CD4-positive, alpha-beta T cell treated with Interleukin-15 for 1 hour (primary cell): ENCODE data around the gene ECE1.
"Not testable (repeated sequence)": the region's sequence is repeated elsewhere in the genome, so short reads cannot be mapped to it uniquely, and the experiment has no call there.

Experiments
- DNase-seq: peaks from one replicate; pipeline ENCODE4 v3.0.0-alpha.2; 2020

The ECE1 gene

GRCh38 chr1:21246905-21247642, 43.2 kb downstream of the ECE1 start:
- DNase-seq = no peak

DNA sequence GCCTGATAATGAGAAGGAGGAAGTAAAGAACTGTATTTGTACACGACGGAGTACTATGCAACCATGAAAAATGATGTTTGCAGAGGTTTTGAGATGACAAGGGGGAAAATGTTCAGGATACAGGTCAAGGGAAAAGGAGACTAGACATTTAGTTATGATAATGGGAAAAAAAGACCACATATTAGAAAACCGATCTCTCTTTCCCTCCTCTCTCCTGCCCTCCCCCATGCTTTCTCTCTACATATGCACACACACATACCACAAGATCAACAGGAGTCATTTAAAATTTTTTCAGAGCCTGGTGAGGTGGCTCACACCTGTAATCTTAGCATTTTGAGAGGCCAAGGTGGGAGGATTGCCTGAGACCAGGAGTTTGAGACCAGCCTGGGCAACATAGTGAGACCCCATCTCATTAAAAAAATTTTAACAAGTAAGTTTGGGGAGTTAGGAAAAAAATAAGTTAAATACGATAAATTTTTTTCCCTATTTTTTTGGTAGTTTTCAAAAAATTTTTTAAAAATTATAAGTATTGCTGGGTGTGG, 44.5 kb downstream of the ECE1 start:
- DNase-seq = no peak

DNA sequence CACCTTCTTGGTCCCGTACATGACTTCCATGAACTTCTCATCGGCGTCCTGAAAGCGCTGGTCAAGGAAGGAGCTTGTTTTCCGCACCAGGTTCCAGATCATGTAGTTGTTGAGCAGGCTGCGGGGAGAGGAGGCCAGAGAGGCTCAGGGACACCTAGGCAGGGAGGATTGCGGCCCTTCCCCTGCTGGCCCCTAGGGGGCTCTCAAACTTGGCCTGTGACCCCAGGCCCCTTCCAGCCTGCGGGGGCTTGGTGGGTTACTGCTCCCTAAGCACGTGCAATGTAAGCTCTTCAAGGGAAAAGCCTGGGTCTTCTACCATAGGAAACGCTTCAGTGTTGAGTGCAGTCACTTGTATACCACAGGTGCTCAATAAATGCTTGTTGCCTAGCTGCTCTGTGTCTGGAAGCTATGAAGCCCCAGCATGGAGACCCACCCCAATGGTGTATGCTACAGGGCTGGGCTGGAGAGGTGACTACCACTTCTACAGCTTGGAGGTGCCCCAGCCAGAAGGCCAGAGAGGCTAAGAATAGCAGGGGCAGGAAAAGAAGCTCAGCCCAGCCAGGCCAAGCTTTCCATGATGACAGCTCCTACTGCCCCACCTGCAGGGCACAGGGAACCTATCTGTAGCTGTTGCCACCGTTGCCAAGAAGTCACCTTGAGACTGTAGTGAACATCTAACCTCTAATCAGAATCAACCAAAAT, 45.1 kb downstream of the ECE1 start:
- DNase-seq = no peak

DNA sequence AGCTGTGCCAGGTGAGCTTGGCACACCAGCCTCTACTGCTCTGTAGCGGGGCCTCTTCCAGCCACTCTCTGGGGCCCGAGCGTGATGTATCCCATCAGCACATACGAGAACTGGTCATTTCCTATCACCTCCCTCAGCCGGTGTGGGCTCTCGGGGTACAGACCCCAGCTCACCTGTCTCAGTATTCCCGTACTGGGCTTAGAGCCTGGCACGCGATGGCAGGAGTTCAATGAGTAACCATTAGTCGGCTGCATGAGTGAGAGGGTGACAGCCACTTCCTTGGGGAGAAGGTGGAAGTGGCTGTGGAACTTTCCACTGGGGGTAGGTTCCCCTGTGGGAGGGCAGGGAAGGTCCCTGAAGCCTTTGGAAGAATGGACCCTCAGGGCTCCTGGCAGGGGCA, 46.1 kb downstream of the ECE1 start:
- no peak for DNase-seq

DNA sequence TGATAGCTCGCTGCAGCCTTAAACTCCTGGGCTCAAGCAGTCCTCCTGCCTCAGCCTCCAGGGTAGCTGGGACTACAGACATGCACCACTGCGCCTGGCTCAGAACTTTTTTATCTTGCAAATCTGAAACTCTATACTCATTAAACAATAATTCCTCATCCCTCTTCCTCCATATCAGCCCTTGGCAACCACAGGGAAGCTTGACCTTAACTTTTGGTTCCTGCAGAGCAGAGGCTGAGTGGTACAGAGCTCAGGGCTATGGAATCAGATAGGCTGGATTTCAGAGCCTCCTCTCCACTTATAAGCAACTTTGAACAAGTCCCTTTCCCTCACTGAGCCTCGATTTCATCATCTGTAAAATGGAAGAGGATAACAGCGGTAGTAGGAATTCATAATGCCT, 47.4 kb downstream of the ECE1 start:
- DNase-seq = no peak

GRCh38 chr1:21241771-21242581, 48.3 kb downstream of the ECE1 start:
- no peak for DNase-seq

DNA sequence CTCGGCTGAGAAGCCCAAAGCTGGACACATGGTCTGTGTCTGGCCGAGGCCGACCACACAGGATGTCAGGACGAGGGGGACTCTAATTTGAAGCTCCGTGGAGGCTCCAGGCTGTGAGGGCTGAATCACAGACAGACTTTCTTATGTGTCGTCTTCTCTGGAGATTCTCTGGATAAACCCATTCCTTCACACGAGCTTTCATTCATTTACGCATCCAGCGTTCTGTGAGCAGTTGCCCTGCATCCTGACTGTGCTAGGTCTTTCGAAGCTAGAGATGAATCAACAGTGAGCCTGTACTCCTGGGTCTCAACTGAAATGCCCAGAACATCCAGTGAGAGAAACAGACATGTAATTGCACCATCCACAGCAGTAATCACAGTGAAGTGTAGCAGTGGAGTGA, 49.6 kb downstream of the ECE1 start:
- DNase-seq = no peak

DNA sequence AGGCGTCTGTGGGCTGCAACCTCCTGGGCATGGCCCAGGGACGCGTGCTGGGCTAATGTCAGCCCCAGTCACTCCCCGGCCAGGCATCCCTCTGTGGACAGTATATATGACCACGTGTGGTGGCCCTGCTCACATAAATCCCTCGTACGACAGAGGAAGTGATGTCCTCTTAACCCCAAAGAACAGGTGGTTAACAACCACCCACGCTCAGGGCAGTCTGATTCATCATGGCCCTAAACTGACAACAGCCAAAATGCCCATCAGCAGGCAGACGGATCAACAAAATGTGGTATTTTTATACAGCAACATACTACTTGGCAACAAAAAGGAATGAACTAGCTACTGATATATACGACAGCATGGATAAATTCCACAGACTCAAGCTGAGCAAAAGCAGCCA, 51.0 kb downstream of the ECE1 start:
- DNase-seq = no peak

DNA sequence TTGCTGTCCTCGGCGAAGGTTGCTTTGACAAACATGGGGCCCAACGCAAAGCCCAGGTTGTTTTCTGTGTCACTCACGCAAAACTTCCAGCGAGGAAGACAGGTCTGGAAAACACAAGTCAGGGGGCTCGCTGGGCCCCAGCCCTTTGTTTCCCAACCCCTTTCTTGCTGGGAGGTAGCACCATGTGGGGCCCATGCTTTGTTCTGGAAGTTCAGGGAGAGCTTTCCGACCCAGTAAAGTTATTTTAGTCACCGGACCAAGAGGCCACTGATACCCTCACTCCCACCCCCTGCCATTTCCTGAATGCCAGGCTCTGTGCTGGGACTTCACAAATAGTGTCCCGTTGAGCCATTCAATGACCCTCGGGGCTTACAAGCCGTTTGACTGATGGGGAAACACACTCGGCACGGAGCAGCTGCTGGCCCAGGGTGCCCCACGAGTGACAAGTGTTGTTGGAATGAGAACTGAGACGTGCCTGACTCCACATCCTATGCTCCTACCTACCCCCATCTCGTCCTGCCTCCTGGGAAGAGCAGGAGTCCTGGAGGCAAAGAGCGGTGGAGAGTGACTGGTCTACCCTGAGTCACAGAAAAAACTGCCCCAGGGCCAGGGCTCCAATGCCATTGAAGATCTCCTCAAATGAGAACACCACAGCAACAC, 52.0 kb downstream of the ECE1 start:
- no peak for DNase-seq

DNA sequence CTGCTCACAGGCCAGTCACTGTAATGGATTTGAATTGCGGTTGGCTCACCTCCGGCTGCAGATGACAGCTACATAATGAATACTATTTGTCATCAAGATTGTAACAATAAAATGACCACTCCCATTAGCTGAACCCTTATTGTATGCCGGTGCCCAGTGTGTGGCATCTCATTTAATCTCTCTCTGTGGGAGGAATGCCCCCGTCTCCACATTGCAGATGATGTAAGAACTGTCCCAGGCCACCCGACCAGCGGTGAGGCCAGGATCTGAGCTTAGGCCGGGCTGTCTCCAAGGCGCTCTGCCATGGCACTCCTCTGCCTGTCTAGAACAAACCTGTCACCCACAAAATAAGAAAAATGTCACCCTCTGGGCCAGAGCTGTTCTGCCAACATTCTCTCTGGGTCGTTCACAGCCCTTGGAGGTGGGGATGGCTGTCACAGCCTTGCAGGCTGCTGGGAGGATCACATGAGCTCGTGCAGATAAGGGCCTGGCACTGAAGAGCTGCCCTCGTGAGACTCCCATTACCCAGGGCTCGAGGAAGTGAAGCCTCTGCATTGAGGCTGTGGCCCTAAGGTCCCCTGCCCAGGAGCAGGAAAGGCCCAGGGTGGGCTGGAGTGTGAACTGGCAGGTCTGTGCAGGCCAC, 52.7 kb downstream of the ECE1 start:
- DNase-seq = no peak

DNA sequence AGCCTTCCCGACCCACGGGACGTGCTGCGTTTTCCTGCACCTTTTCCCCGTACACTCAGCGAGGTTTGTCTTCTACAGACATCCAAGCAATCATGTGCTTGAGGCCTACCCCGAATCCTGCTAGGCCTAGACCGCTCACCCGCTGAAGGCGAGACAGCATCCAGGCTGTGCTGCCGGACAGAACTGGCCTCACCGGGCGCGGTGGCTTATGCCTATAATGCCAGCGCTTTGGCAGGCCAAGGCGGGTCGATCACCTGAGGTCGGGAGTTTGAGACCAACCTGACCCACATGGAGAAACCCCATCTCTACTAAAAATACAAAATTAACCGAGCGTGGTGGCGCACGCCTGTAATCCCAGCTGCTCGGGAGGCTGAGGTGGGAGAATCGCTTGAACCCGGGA, 54.1 kb downstream of the ECE1 start:
- DNase-seq = no peak

- DNase-seq = no peak
Measured at GRCh38 chr1:21234779-21235178, 55.5 kb downstream of the ECE1 start.

- DNase-seq = no peak
Measured at GRCh38 chr1:21233490-21233889, 56.8 kb downstream of the ECE1 start.

DNA sequence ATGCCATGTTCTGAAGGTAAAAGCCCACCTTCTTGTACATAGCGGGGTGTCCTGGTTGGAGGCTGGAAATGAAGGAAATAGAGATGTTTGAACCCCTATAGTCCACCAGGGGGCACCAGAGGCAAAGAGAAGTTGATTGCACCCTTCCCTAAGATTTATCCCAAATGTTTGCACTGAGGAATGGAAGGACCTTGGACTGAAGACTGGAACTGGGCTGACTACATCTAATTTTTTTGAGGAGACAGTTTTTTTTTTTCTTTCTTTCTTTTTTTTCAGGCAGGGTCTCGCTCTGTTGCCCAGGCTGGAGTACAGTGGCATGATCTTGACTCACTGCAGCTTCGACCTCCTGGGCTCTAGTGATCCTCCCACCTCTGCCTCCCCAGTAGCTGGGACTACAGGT, 58.2 kb downstream of the ECE1 start:
- DNase-seq = no peak

- no peak for DNase-seq
Measured at GRCh38 chr1:21229246-21230000, 60.8 kb downstream of the ECE1 start.

- DNase-seq = not testable (repeated sequence)
Measured at GRCh38 chr1:21228224-21228623, 62.0 kb downstream of the ECE1 start.

- DNase-seq = no peak
Measured at GRCh38 chr1:21225065-21225464, 65.2 kb downstream of the ECE1 start.

DNA sequence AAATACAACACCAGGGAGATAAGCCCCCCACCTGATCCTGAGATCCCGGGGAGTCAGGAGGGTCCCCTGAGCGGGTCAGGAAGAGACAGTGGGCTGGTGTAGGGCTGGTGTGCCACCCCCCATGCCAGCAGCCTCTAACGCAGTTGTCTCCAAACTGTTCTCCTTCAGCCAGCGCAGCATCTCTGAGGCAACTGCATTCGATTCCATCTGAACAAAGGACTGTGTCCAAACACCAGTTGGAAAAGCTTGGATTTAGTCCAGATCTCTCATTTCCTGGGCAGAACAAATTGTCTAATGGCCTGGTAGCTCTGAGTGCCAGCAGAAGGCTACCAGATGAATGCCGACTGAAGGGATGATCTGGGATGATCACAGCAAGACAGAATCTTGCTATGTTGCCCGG, 69.4 kb downstream of the ECE1 start:
- DNase-seq = no peak

DNA sequence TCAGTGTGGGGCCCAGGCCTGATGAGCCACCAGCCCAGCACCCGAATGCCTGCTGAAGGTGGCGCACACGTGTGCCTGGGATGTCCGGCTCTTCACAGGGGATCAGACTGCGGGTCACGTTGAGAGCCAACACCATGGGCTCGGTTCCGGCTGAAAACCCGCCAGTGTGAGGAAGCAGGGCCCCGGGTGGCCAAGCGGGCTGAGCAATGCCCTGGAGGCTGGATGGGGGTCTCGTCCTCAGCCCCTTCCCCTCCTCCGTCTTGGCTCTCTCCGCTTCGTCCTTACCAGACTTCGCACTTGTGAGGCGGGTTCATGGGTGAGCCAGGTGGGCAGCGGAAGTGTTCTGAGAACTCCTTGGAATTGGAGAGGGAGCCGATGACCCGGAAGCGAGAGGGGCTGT, 70.6 kb downstream of the ECE1 start:
- DNase-seq = no peak

DNA sequence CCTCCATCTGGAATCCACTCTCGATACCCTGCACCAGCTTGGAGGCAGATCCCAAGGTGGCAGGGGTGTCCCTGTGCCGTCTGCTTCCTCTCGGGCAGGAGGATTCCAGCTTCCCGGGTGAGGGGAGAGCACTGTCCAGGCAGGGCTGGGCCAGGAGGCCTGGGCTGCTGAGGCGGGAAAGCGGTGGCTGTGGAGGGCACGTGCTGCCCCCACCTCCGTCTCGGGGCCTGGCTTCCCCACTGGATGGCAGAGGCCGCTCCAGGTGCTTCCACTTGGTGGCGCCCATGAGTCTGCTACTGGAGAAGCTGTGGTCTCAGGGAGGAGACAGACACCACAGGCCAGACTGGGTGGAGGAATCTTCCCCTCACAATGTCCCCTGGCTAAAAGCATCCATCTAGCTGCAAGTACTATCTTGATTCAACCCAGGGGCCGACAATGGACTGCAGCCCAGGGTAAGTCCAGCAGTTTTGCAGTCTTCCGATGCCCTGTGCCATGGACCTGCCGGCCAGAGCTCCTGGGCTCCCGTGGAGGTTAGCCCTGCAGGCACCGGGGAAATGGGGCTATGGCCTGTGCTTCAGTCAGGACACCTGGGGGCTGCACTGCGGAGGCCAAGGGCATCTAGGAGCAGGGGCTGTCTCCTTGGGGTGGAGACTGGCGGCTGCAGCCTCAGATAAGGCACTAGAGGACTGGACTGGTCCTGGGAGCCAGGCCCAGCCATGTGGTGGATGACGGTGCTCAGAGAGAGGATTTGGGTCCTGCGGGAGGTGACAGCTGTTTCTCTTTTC, 72.3 kb downstream of the ECE1 start:
- DNase-seq = no peak
